Measurements from ENCODE around the gene ACSL6.

The ACSL6 gene

DNA sequence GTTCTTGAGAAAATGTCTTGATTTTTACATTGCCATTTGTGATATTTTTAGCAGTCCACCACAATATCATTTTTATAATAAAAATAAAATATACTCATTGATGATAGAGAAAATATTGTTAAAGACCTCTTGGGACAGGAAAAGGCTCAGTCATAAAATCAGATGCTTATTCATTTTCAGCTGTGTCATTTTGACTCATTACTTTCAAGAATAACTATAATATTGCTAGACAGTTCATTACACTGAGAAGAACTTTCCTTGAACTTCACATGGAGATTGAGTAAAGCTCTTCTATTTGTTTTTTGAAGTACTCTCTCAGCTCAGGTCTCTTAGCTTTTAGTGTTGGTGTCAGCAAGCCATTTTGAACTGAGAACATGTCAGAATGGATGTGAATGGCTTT lies 57.5 kb downstream of the ACSL6 start:
- no peak for DNase-seq (ENCODE audit: low read depth)
- TF ChIP-seq, protein P1, sequence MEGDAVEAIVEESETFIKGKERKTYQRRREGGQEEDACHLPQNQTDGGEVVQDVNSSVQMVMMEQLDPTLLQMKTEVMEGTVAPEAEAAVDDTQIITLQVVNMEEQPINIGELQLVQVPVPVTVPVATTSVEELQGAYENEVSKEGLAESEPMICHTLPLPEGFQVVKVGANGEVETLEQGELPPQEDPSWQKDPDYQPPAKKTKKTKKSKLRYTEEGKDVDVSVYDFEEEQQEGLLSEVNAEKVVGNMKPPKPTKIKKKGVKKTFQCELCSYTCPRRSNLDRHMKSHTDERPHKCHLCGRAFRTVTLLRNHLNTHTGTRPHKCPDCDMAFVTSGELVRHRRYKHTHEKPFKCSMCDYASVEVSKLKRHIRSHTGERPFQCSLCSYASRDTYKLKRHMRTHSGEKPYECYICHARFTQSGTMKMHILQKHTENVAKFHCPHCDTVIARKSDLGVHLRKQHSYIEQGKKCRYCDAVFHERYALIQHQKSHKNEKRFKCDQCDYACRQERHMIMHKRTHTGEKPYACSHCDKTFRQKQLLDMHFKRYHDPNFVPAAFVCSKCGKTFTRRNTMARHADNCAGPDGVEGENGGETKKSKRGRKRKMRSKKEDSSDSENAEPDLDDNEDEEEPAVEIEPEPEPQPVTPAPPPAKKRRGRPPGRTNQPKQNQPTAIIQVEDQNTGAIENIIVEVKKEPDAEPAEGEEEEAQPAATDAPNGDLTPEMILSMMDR (IDR thresholded peaks at IDR 0.05; ENCODE audit: control insufficient read depth, extremely low read depth, insufficient read depth), result no peak
- H3K4me3 ChIP-seq (ENCODE audit: low read depth, low read length), result no peak overlapping the region

DNA sequence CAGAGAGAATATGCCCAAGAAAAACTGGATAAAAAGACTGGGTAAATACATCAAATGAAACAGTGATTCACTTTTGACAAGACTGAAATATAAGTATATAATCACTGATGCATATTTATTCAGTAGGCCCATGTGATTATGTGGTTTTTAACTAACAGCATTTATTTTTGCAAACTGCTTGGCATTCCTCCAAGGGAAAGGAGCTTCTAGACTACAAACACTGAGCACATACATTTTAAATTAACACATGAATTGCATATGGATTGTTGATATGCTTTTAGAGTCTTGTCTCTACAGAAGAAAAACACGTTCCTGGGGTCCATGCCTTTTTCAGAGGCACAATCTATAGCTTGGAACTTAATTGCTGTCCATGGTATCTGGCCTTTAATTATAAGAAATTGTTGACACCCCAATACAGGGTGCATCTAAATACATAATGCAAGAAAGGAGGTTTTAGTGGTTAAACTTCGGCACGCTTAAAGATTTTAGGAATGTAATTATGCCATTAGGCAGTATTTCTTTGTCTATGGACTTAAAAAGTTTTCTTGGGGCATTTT lies 59.1 kb downstream of the ACSL6 start:
- TF ChIP-seq, protein P1 (IDR thresholded peaks at IDR 0.05; ENCODE audit: control insufficient read depth, extremely low read depth, insufficient read depth), result no peak
- no peak for DNase-seq (ENCODE audit: low read depth)
- H3K4me3 ChIP-seq (ENCODE audit: low read depth, low read length), result no peak overlapping the region

DNA sequence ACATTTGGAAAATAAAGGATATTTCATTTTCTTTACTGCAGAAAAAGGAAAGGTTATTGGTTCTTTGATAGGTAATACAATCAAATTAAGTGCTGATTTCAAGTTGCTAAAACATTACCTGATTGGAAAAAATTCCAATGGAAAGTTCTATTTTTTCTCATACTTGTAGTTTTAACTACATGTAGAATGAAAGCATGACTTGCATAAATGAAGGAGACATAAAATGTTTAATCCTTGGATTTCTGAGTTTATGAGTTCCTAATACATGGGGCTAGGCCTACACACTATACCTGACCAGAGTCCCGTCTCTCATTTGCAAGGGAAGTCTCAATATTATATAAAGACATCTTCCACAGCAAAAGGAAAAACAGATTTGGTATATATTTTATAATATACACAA lies 60.8 kb downstream of the ACSL6 start:
- no peak overlapping the region for H3K4me3 ChIP-seq (ENCODE audit: low read depth, low read length)
- TF ChIP-seq, protein P1 (IDR thresholded peaks at IDR 0.05; ENCODE audit: control insufficient read depth, extremely low read depth, insufficient read depth), result no peak
- DNase-seq (ENCODE audit: low read depth), result no peak

DNA sequence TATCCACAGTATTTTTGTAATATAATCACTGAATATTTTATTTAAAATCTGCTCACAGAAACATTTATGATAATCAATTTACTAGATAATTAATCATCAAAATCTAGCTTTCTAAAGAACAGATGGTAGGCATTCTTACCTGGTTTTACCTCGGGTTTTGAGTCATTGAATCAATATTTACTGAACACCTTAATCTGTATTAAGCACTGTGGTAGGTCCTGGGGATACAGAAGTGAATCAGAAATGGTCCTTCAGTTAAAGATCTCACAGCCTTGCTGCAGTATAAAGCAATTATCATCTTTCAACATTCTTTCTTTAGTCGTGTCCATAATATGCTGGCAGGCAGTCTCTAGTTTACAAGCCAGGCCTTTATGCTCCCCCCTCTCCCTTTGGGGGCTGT lies 64.0 kb downstream of the ACSL6 start:
- no peak overlapping the region for H3K4me3 ChIP-seq (ENCODE audit: low read depth, low read length)
- TF ChIP-seq, protein P1 (IDR thresholded peaks at IDR 0.05; ENCODE audit: control insufficient read depth, extremely low read depth, insufficient read depth), result no peak
- peak; percentile 54 for DNase-seq (ENCODE audit: low read depth)

DNA sequence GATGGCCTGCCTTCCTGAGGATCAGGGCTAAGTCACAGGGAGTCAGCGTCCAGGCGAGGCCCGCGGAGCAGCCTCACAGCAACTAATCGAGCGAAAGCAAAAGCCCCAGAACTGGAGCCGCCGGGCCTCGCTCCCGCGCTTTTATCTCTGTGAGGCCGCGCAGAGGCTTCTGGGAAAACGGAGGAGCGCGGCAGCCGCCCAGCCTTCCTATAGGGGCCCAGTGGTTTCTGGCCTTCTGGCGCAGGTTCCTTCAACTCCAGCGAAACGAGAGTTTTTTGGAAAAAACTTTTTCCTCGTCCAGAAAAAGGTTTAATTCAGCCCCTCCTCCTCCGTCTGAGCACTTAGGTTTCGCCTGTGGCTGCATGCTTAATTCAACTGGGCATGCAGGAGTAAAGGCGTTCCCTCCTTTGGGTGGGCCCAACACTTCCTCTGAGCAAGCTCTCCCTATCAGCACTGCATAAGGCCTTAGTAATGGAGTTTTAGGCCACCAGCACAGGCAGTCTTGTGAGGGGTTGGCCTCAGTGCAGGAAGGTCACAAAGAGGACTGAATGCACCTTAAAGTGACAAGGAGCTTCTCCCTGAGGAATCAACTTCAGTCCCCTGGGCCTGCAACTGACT lies 65.8 kb downstream of the ACSL6 start, which contains the start of gene MEIKIN:
MEIKIN (minus strand) TSS at position 113 of the 618 bp plus-strand sequence. CDS start 158 bp downstream, outside the sequence.
- DNase-seq (ENCODE audit: low read depth), result no peak
- TF ChIP-seq, protein P1 (IDR thresholded peaks at IDR 0.05; ENCODE audit: control insufficient read depth, extremely low read depth, insufficient read depth), result no peak
- no peak within 1 kb of the TSS for H3K4me3 ChIP-seq (ENCODE audit: low read depth, low read length)

DNA sequence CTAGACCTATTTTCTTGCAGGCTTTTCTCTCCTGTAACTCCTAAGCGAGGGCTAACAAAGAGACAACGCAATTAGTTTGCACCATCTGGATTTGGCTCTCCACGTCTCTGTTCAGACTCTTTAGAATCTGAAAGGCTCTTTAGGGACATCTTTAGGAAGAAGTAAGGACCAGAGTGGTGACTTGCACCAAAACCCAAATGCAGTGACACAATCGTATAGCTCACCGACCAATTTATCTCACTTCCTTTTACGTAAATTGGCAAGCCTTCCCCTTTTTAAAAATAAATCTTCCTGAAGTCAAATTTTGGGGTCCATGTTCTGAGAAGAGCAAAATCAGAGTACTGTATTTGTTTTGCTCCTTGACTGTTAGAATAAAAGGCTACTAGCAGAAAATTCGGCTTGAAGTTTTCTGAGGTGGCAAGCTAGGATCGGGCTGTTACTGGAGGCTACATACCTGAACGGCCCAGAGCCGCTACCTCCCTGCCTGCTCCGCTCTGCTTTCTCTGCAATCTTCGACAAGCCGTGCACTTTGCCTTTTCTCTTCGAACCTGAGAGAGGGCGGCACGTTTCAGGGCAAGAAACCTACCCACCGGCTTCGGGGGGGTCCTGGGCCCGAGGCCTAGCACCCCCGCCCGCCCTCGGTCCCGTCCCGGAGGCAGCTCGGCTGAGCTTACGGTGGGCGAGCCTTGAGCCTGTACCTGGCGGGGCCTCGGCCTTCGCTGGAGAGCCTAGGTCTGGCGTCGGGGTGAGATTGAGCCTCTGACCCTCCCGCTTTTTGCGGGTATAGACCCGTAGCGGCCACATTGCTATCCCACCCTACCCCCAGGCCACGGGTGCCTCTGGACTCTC lies 66.5 kb downstream of the ACSL6 start:
- no peak overlapping the region for H3K4me3 ChIP-seq (ENCODE audit: low read depth, low read length)
- TF ChIP-seq, protein P1 (IDR thresholded peaks at IDR 0.05; ENCODE audit: control insufficient read depth, extremely low read depth, insufficient read depth), result no peak
- no peak for DNase-seq (ENCODE audit: low read depth)

Measured in LNCaP clone FGC (cell line).